DLD1 (cell line): ENCODE results near the gene IMP4.
"Not testable (repeated sequence)": the region's sequence is repeated elsewhere in the genome, so short reads cannot be mapped to it uniquely, and the experiment has no call there.

Source experiments
- in situ Hi-C: cut with HindIII; loops from 2 replicates; pipeline ENCODE4 v1.10.0; 2017; ENCODE audit warnings: low sequenced_read_pairs

Gene IMP4

GRCh38 chr2:130342533-130343275, at the start of gene IMP4:
Gene IMP4, plus strand, starts transcription at chr2:130342897. Its CDS starts 36 bp downstream, at chr2:130342933.
- in situ Hi-C loops, result no loop called here

- in situ Hi-C loops, result no loop called here
These were observed 42.3 kb upstream of the IMP4 start for GRCh38 chr2:130300258-130300969.

GRCh38 chr2:130300970-130301348, 41.7 kb upstream of the IMP4 start:
- in situ Hi-C loops, result no loop called here

- in situ Hi-C loops, result no loop called here
These were observed 40.4 kb upstream of the IMP4 start for GRCh38 chr2:130302164-130302886.

- in situ Hi-C loops, result no loop called here
These were observed 39.5 kb upstream of the IMP4 start for GRCh38 chr2:130303169-130303568.

GRCh38 chr2:130304726-130305125, 38.0 kb upstream of the IMP4 start:
- in situ Hi-C loops, result no loop called here

GRCh38 chr2:130307850-130308249, 34.8 kb upstream of the IMP4 start:
- in situ Hi-C loops, result no loop called here

GRCh38 chr2:130310881-130311280, 31.8 kb upstream of the IMP4 start:
- in situ Hi-C loops, result no loop called here

- in situ Hi-C loops, result no loop called here
These were observed 28.8 kb upstream of the IMP4 start for GRCh38 chr2:130313812-130314334.

GRCh38 chr2:130314377-130314776, 28.3 kb upstream of the IMP4 start:
- in situ Hi-C loops, result no loop called here

GRCh38 chr2:130316596-130316995, 26.1 kb upstream of the IMP4 start:
- in situ Hi-C loops, result no loop called here

GRCh38 chr2:130318906-130319305, 23.8 kb upstream of the IMP4 start:
- in situ Hi-C loops, result no loop called here

GRCh38 chr2:130319536-130319935, 23.2 kb upstream of the IMP4 start:
- in situ Hi-C loops, result no loop called here

GRCh38 chr2:130327703-130328527, 14.8 kb upstream of the IMP4 start:
- in situ Hi-C loops, result no loop called here

- in situ Hi-C loops, result no loop called here
These were observed 14.0 kb upstream of the IMP4 start for GRCh38 chr2:130328710-130329109.

GRCh38 chr2:130332271-130333073, 10.2 kb upstream of the IMP4 start:
- in situ Hi-C loops, result no loop called here

GRCh38 chr2:130333253-130333652, 9.4 kb upstream of the IMP4 start:
- in situ Hi-C loops, result not testable (repeated sequence)

GRCh38 chr2:130334026-130334425, 8.7 kb upstream of the IMP4 start:
- in situ Hi-C loops, result no loop called here

- in situ Hi-C loops, result no loop called here
These were observed 7.5 kb upstream of the IMP4 start for GRCh38 chr2:130335226-130335625.
